SK-N-SH (cell line): Measurements from ENCODE around the gene GALNT12. TPM values are rescaled to one million over a fixed set of nuclear protein-coding genes. Genes with fewer than 3 reads are reported as not detected.

Experiments
- CTCF ChIA-PET: fragments of 300-600, 350-600 bp; formaldehyde crosslinking; extraction: SDS; loops from one replicate; lab custom pipeline; 2021; lab: Yijun Ruan, JAX
- POLR2A ChIA-PET: fragments of 350-600 bp; sonication (Branson Sonifier 250); formaldehyde crosslinking; extraction: SDS; loops from one replicate; lab custom pipeline; 2020; ENCODE audit warnings: antibody characterized with exemption, inconsistent platforms; lab: Yijun Ruan, JAX
- DNase-seq: peaks from one replicate; pipeline ENCODE4 v3.0.0; 2012
- H2AFZ ChIP-seq: fragments of 200-600 bp; sonication (generic); 2 replicates; pipeline ENCODE4 v1.8.1; 2016; ENCODE audit warnings: antibody characterized with exemption, mild to moderate bottlenecking, low read depth
- H3F3A ChIP-seq: fragments of 200-600 bp; sonication (generic); replicated peaks from 2 replicates; pipeline ENCODE3; 2016; ENCODE audit warnings: antibody characterized with exemption, mild to moderate bottlenecking; ENCODE audit not compliant: insufficient read depth
- H3K27ac ChIP-seq, 2 experiments: fragments of 200-500 bp in 1 of 2; fragments of 200-600 bp in 1 of 2; sonication (Bioruptor generic) in 1 of 2; sonication (generic), shearing (Covaris generic) in 1 of 2; 2 replicates each; pipeline versions ENCODE4 v1.5.1 to v1.6.1; 2014 to 2016; ENCODE audit warnings: low read depth in 2 of 2, inconsistent platforms in 1 of 2, low read length in 1 of 2, mild to moderate bottlenecking in 1 of 2, mixed read lengths in 1 of 2
- H3K27me3 ChIP-seq: fragments of 200-600 bp; sonication (generic), shearing (Covaris generic); 2 replicates; pipeline ENCODE4 v1.6.1; 2016; ENCODE audit warnings: mixed run types; ENCODE audit not compliant: insufficient read depth
- H3K36me3 ChIP-seq, 2 experiments: fragments of 200-500 bp in 1 of 2; fragments of 200-600 bp in 1 of 2; sonication (Bioruptor generic) in 1 of 2; sonication (generic) in 1 of 2; replicated peaks in 1 of 2; 2 replicates each; pipeline versions ENCODE3 to v1.5.1; 2014 to 2016; ENCODE audit warnings: low read length in 1 of 2, mild to moderate bottlenecking in 1 of 2; ENCODE audit not compliant: insufficient read depth in 2 of 2, control insufficient read depth in 1 of 2
- H3K4me1 ChIP-seq, 2 experiments: fragments of 200-500 bp in 1 of 2; fragments of 200-600 bp in 1 of 2; sonication (Bioruptor generic) in 1 of 2; sonication (generic), shearing (Covaris generic) in 1 of 2; 2 replicates each; pipeline versions ENCODE4 v1.5.1 to v1.6.1; 2014 to 2016; ENCODE audit warnings: low read depth in 1 of 2, low read length in 1 of 2, mixed run types in 1 of 2; ENCODE audit not compliant: insufficient read depth in 2 of 2, control insufficient read depth in 1 of 2
- H3K4me2 ChIP-seq: fragments of 200-600 bp; sonication (generic), shearing (Covaris generic); 2 replicates; pipeline ENCODE4 v1.6.1; 2017; ENCODE audit warnings: mixed run types
- H3K4me3 ChIP-seq, 2 experiments: fragments of 200-500 bp in 1 of 2; fragments of 200-600 bp in 1 of 2; sonication (Bioruptor generic) in 1 of 2; sonication (generic), shearing (Covaris generic) in 1 of 2; 2 replicates each; pipeline versions ENCODE4 v1.5.1 to v1.8.1; 2014 to 2016; ENCODE audit warnings: low read depth in 2 of 2, inconsistent platforms in 1 of 2, low read length in 1 of 2, mild to moderate bottlenecking in 1 of 2, mixed read lengths in 1 of 2, moderate library complexity in 1 of 2
- H3K79me2 ChIP-seq: fragments of 200-600 bp; sonication (generic); 2 replicates; pipeline ENCODE4 v1.8.1; 2017; ENCODE audit warnings: mild to moderate bottlenecking; ENCODE audit not compliant: insufficient read depth
- H3K9ac ChIP-seq: fragments of 200-600 bp; sonication (generic); 2 replicates; pipeline ENCODE4 v1.6.1; 2017; ENCODE audit warnings: mixed run types
- H3K9me2 ChIP-seq: fragments of 200-600 bp; sonication (generic); 2 replicates; pipeline ENCODE4 v1.6.1; 2017; ENCODE audit warnings: mixed run types
- H3K9me3 ChIP-seq: fragments of 200-600 bp; sonication (generic); 2 replicates; pipeline ENCODE4 v1.6.1; 2017; ENCODE audit warnings: mixed run types, mild to moderate bottlenecking, moderate library complexity
- H4K20me1 ChIP-seq: fragments of 200-600 bp; sonication (generic); 2 replicates; pipeline ENCODE4 v1.6.1; 2017; ENCODE audit warnings: mild to moderate bottlenecking, mixed run types; ENCODE audit not compliant: insufficient read depth
- CHD2 ChIP-seq: fragments of 150-350 bp; IDR thresholded peaks from 2 replicates; pipeline ENCODE4 v1.6.1; 2018; ENCODE audit warnings: low read length; ENCODE audit not compliant: partially characterized antibody
- FOSL2 ChIP-seq: IDR thresholded peaks from 2 replicates; pipeline ENCODE4 v1.4.0; 2012; ENCODE audit warnings: low read depth, mild to moderate bottlenecking, moderate library complexity, borderline replicate concordance
- GABPA ChIP-seq: IDR thresholded peaks from 2 replicates; pipeline ENCODE4 v1.4.0; 2012; ENCODE audit warnings: low read depth, mild to moderate bottlenecking
- MAX ChIP-seq: IDR thresholded peaks from 2 replicates; pipeline ENCODE4 v1.4.0; 2012; ENCODE audit warnings: low read depth
- NFIC ChIP-seq: IDR thresholded peaks from 2 replicates; pipeline ENCODE4 v1.4.0; 2012; ENCODE audit warnings: borderline replicate concordance
- PBX3 ChIP-seq: IDR thresholded peaks from 2 replicates; pipeline ENCODE4; 2012
- REST ChIP-seq: IDR thresholded peaks from 2 replicates; pipeline ENCODE4 v1.6.1; 2012; ENCODE audit warnings: mild to moderate bottlenecking, low read depth, low read length, moderate library complexity
- USF1 ChIP-seq: IDR thresholded peaks from 2 replicates; pipeline ENCODE4 v1.4.0; 2012; ENCODE audit warnings: low read depth, borderline replicate concordance
- WGBS: methylation state at CpG from one replicate; pipeline ENCODE4 v1.1.6; 2017; ENCODE audit warnings: low lambda C conversion rate; 5-methylcytosine and 5-hydroxymethylcytosine counted together
- polyA plus RNA-seq, 3 experiments: library from polyadenylated mRNA; depleted of rRNA; stranded (reverse); fragments of >200 nt; gene quantifications; 2 replicates each; pipeline ENCODE4 v1.2.3, GENCODE V29; 2012

Gene GALNT12
- polyA plus RNA-seq, 1 of the 3 experiments (the other 2 are of a cell fraction) = 7.4 TPM

GRCh38 chr9:98869866-98870265 is 62.4 kb downstream of the GALNT12 start:
- no peaks in the 10 kb centered on the region for H3F3A ChIP-seq
- H3K9me2 ChIP-seq = no peaks in the 10 kb centered on the region
- TF ChIP-seq CHD2 (no peak), FOSL2 (no peak), REST (no peak), GABPA (no peak), MAX (no peak), NFIC (peak; percentile 28; the same call in 1 of the 2 replicates)
- H2AFZ ChIP-seq = no peak overlapping the region
- H3K9ac ChIP-seq = no peak overlapping the region
- no peaks in the 10 kb centered on the region for H3K79me2 ChIP-seq
- H4K20me1 ChIP-seq = no peaks in the 10 kb centered on the region
- ChIA-PET CTCF (interaction anchor here (1.4 kb wide), 1 partner anchor 22 kb away, joined by 4 read pairs; no protein-coding TSS in a partner anchor), POLR2A (no interaction called here)
- no peaks in the 10 kb centered on the region for H3K36me3 ChIP-seq
- 0 out of 4 replicates have a peak, but pooled peaks cover 0 to 10% of the 10 kb centered on the region in 2 experiments for H3K4me1 ChIP-seq
- no peaks in the 10 kb centered on the region for H3K9me3 ChIP-seq
- no peaks in the 10 kb centered on the region for H3K27me3 ChIP-seq
- DNase-seq = no peak
- no peak overlapping the region for H3K27ac ChIP-seq
- H3K4me3 ChIP-seq = no peak overlapping the region
- WGBS = 33% methylated on average over 3 of the region's 3 CpGs
- H3K4me2 ChIP-seq = no peak overlapping the region

GRCh38 chr9:98870782-98871557 is 63.5 kb downstream of the GALNT12 start:
- no peaks in the 10 kb centered on the region for H3K27me3 ChIP-seq
- H2AFZ ChIP-seq = no peak overlapping the region
- CTCF ChIA-PET = interaction anchor here (1.0 to 1.4 kb wide), 2 partner anchors 22 to 23 kb away, joined by 3 to 4 read pairs; no protein-coding TSS in a partner anchor
- 42% methylated on average over 5 of the region's 5 CpGs for WGBS
- no peak overlapping the region for H3K9ac ChIP-seq
- TF ChIP-seq USF1 (peak; percentile 40; the same call in 1 of the 2 replicates), PBX3 (no peak)
- TF ChIP-seq, all 33 proteins: peak for 1
- Histone ChIP-seq H3K4me3 (no peak overlapping the region), H3K4me2 (no peak overlapping the region), H3F3A (no peaks in the 10 kb centered on the region), H3K79me2 (no peaks in the 10 kb centered on the region), H3K27ac (no peak overlapping the region), H3K9me3 (no peaks in the 10 kb centered on the region), H4K20me1 (no peaks in the 10 kb centered on the region), H3K4me1 (0 out of 4 replicates have a peak, but pooled peaks cover 0 to 10% of the 10 kb centered on the region in 2 experiments), H3K36me3 (no peaks in the 10 kb centered on the region), H3K9me2 (no peaks in the 10 kb centered on the region)
- POLR2A ChIA-PET = no interaction called here
- DNase-seq = no peak
